Vagina (tissue), 2 donors: ENCODE results near the gene TOB1. TPM values are rescaled to one million over a fixed set of nuclear protein-coding genes. Genes with fewer than 3 reads are reported as not detected.
"Not testable (repeated sequence)": the region's sequence is repeated elsewhere in the genome, so short reads cannot be mapped to it uniquely, and the experiment has no call there.

Experiments
- DNase-seq, 2 donors: peaks; one replicate each; pipeline ENCODE4 v3.0.0-alpha.2; 2017; ENCODE audit errors: extremely low spot score in 2 of 2
- H3K27ac ChIP-seq: fragments of 200-600 bp; sonication (generic); one replicate; pipeline ENCODE4 v1.5.1; 2019
- H3K27me3 ChIP-seq: fragments of 200-600 bp; sonication (generic); one replicate; pipeline ENCODE4 v1.5.1; 2019
- H3K36me3 ChIP-seq, 2 donors: fragments of 200-600 bp; sonication (generic); one replicate each; pipeline ENCODE4 v1.5.1; 2017 to 2019
- H3K4me1 ChIP-seq: fragments of 200-600 bp; sonication (generic); one replicate; pipeline ENCODE4 v1.5.1; 2019
- H3K4me3 ChIP-seq, 2 donors: fragments of 200-600 bp; sonication (generic); 1 replicate in 1 of 2; 2 replicates in 1 of 2; pipeline ENCODE4 v1.5.1; 2016 to 2019
- H3K9me3 ChIP-seq: fragments of 200-600 bp; sonication (generic); one replicate; pipeline ENCODE4 v1.5.1; 2019
- POLR2A ChIP-seq, 2 donors: fragments of 450-650 bp; IDR thresholded peaks; one replicate each; pipeline ENCODE4 v1.6.1; 2017; ENCODE audit warnings: antibody characterized with exemption in 2 of 2, mild to moderate bottlenecking in 2 of 2, moderate library complexity in 2 of 2
- POLR2AphosphoS5 ChIP-seq, 2 donors: sonication (generic); formaldehyde crosslinking; IDR thresholded peaks; one replicate each; pipeline ENCODE4 v1.9.0; 2017; ENCODE audit warnings: antibody characterized with exemption in 2 of 2, mild to moderate bottlenecking in 2 of 2, low read depth in 1 of 2; ENCODE audit not compliant: insufficient read depth in 1 of 2
- intact Hi-C: fragments of 100-400 bp; cut with DNase I; formaldehyde crosslinking; loops from one replicate; pipeline ENCODE4 v1.15.1; 2023
- total RNA-seq: library from RNA; depleted of rRNA; stranded (reverse); fragments of >200 nt; gene quantifications from one replicate; pipeline ENCODE4 v1.2.3, GENCODE V29; 2016
- TF ChIP-seq, protein P1 (sequence below), 3 experiments: fragments of 450-650 bp in 2 of 3; fragments of 200-600 bp in 1 of 3; sonication (generic) in 1 of 3; IDR thresholded peaks; one replicate each; pipeline ENCODE4 v1.5.1; 2017 to 2019; ENCODE audit warnings: antibody characterized with exemption in 3 of 3, mild to moderate bottlenecking in 2 of 3, moderate library complexity in 2 of 3

TOB1 gene
- total RNA-seq, 1 donor from 2014 or later: 74.4 TPM

DNA sequence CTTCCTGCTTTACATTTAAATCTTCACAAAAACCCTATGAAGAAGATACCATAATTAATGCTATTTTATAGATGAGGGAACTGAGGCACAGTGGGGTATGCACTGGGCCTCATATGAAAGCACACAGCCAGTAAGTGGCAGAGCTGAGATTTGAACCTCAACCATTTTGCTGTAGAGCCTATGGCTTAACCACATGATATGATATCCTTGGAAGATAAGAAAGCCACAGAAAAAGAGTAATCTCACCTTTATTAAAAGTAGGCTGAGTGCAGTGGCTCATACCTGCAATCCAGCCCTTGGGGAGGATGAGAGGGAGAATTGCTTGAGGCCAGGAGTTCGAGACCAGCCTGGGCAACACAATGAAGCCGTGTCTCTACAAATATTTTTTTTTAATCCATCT is 15.0 kb upstream of the TOB1 start:
- H3K4me1 ChIP-seq: no peaks in the 10 kb centered on the region
- no peaks in the 10 kb centered on the region for H3K27me3 ChIP-seq
- no peaks in the 10 kb centered on the region for H3K9me3 ChIP-seq
- DNase-seq: no peak
- no peak for TF ChIP-seq POLR2AphosphoS5 (IDR thresholded peaks at IDR 0.05; ENCODE audit: insufficient read depth in 1 of 2, low read depth in 1 of 2)
- TF ChIP-seq, protein P1, sequence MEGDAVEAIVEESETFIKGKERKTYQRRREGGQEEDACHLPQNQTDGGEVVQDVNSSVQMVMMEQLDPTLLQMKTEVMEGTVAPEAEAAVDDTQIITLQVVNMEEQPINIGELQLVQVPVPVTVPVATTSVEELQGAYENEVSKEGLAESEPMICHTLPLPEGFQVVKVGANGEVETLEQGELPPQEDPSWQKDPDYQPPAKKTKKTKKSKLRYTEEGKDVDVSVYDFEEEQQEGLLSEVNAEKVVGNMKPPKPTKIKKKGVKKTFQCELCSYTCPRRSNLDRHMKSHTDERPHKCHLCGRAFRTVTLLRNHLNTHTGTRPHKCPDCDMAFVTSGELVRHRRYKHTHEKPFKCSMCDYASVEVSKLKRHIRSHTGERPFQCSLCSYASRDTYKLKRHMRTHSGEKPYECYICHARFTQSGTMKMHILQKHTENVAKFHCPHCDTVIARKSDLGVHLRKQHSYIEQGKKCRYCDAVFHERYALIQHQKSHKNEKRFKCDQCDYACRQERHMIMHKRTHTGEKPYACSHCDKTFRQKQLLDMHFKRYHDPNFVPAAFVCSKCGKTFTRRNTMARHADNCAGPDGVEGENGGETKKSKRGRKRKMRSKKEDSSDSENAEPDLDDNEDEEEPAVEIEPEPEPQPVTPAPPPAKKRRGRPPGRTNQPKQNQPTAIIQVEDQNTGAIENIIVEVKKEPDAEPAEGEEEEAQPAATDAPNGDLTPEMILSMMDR (IDR thresholded peaks at IDR 0.05): no peak
- TF ChIP-seq POLR2A (IDR thresholded peaks at IDR 0.05): no peak
- H3K4me3 ChIP-seq: no peak overlapping the region
- intact Hi-C loops: no loop called here
- H3K36me3 ChIP-seq: no peaks in the 10 kb centered on the region
- no peak overlapping the region for H3K27ac ChIP-seq

DNA sequence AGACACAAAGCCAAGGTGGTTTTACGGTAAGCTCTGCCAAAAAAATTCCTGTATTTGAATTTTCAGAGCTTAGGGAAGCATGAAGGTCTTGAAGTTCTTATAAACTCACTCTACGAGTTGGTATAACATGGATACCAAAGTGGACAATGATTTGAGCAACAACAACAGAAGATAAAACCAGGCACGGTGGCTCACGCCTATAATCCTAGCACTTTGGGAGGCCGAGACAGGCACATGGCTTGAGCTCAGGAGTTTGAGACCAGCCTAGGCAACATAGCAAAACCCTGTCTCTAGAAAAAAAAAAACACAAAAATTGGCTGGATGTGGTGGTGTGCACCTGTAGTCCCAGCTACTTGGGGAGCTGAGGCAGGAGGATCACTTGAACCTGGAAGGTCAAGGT is 12.9 kb upstream of the TOB1 start:
- Histone ChIP-seq H3K9me3 (no peaks in the 10 kb centered on the region), H3K27ac (no peak overlapping the region), H3K27me3 (no peaks in the 10 kb centered on the region), H3K4me1 (no peaks in the 10 kb centered on the region), H3K4me3 (no peak overlapping the region), H3K36me3 (no peaks in the 10 kb centered on the region)
- TF ChIP-seq POLR2AphosphoS5 (IDR thresholded peaks at IDR 0.05; ENCODE audit: insufficient read depth in 1 of 2, low read depth in 1 of 2) (no peak), POLR2A (IDR thresholded peaks at IDR 0.05) (no peak)
- TF ChIP-seq, protein P1 (IDR thresholded peaks at IDR 0.05): no peak
- intact Hi-C loops: no loop called here
- no peak for DNase-seq

DNA sequence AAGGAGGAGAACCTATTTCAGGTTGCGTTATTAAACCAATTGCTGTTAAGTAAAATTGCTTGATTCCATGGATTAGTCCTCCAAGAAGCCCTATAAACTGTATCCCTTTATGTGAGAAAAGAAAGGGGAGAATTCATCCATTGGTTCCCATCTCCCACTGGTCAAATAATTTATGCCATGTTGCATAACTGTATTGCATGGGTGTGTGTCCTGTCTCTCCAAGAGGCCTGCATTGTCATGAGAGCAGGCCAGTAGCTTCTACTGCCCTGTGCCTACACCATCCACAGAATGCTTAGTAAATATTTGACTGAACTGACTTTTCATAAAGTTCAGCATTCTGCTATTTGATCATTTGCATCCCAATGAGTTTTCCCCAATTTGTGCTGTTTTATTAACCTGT is 11.7 kb upstream of the TOB1 start:
- DNase-seq: no peak
- Histone ChIP-seq H3K27ac (no peak overlapping the region), H3K4me3 (no peak overlapping the region), H3K9me3 (no peaks in the 10 kb centered on the region), H3K36me3 (no peaks in the 10 kb centered on the region), H3K27me3 (no peaks in the 10 kb centered on the region), H3K4me1 (peaks cover under 1% of the 10 kb centered on the region)
- TF ChIP-seq POLR2A (IDR thresholded peaks at IDR 0.05) (no peak), POLR2AphosphoS5 (IDR thresholded peaks at IDR 0.05; ENCODE audit: insufficient read depth in 1 of 2, low read depth in 1 of 2) (no peak)
- TF ChIP-seq, protein P1 (IDR thresholded peaks at IDR 0.05): no peak
- intact Hi-C loops: no loop called here

DNA sequence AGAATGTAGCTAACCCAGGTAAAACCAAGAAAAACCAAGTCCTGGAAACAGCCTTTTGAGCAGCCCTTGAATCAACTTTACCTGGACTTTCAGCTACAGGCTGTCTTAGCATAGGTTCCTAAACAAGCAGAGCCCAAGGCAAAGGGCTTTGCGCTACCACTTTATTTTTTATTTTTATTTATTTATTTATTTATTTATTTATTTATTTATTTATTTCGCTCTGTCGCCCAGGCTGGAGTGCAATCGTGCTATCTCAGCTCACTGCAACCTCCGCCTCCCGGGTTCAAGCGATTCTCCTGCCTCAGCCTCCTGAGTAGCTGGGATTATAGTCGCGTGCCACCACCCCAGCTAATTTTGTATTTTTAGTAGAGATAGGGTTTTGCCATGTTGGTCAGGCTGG is 10.9 kb upstream of the TOB1 start:
- H3K36me3 ChIP-seq, H3K9me3 ChIP-seq, H3K27me3 ChIP-seq, intact Hi-C loops, DNase-seq, H3K27ac ChIP-seq, H3K4me3 ChIP-seq, H3K4me1 ChIP-seq: not testable (repeated sequence)

DNA sequence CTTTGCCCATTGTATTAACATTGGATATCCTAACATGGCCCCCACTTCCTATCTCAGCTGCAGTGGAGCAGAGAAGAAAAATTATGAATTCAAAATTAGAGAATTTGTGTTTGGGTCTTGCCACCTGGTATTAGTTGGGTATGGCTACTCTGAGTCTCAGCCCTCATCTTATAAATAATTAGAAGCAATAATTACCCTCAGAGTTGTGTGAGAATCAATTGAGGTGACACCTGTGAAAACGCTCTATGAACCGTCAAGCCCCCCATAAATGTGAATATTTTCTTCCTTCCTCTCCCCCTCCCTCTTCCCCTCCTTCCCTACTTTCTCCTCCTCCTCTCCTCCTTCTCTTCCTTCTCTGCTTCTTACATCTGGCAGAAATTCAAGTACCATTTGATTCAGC is 8.9 kb upstream of the TOB1 start:
- TF ChIP-seq POLR2AphosphoS5 (IDR thresholded peaks at IDR 0.05; ENCODE audit: insufficient read depth in 1 of 2, low read depth in 1 of 2) (no peak), POLR2A (IDR thresholded peaks at IDR 0.05) (no peak)
- TF ChIP-seq, protein P1 (IDR thresholded peaks at IDR 0.05): no peak
- Histone ChIP-seq H3K4me1 (peaks cover 12% of the 10 kb centered on the region), H3K4me3 (no peak overlapping the region), H3K27ac (no peak overlapping the region), H3K9me3 (no peaks in the 10 kb centered on the region), H3K36me3 (no peaks in the 10 kb centered on the region), H3K27me3 (no peaks in the 10 kb centered on the region)
- intact Hi-C loops: no loop called here
- DNase-seq: no peak
